Trophoblast cell (in vitro differentiated cells and primary cell): ENCODE data around the gene RAB11A.

Experiments used
- DNase-seq, 2 donors: peaks; one replicate each; pipeline ENCODE4 v3.0.0-alpha.2; 2016
- H2AFZ ChIP-seq: 2 replicates; pipeline ENCODE4 v1.6.1; 2013; ENCODE audit warnings: low read length, moderate library complexity, mild to moderate bottlenecking; ENCODE audit not compliant: insufficient read depth, poor library complexity
- H2AK5ac ChIP-seq: 2 replicates; pipeline ENCODE4 v1.6.1; 2013; ENCODE audit warnings: mild to moderate bottlenecking, low read length
- H2BK120ac ChIP-seq: 2 replicates; pipeline ENCODE4 v1.6.1; 2013; ENCODE audit warnings: low read length, mild to moderate bottlenecking, moderate library complexity; ENCODE audit not compliant: insufficient read depth, poor library complexity
- H2BK12ac ChIP-seq: 2 replicates; pipeline ENCODE4 v1.6.1; 2013; ENCODE audit warnings: mild to moderate bottlenecking, low read length, moderate library complexity
- H2BK5ac ChIP-seq: 2 replicates; pipeline ENCODE4 v1.6.1; 2013; ENCODE audit warnings: low read length, low read depth, moderate library complexity, mild to moderate bottlenecking; ENCODE audit not compliant: poor library complexity
- H3K14ac ChIP-seq: 2 replicates; pipeline ENCODE4 v1.6.1; 2013; ENCODE audit warnings: mild to moderate bottlenecking, low read length
- H3K18ac ChIP-seq: 2 replicates; pipeline ENCODE4 v1.6.1; 2013; ENCODE audit warnings: mild to moderate bottlenecking, low read length
- H3K23ac ChIP-seq: 2 replicates; pipeline ENCODE4 v1.6.1; 2013; ENCODE audit warnings: low read length
- H3K27ac ChIP-seq: 2 replicates; pipeline ENCODE4 v1.5.1; 2013; ENCODE audit warnings: low read depth, mild to moderate bottlenecking, inconsistent platforms, low read length, moderate library complexity
- H3K27me3 ChIP-seq: 2 replicates; pipeline ENCODE4 v1.6.1; 2013; ENCODE audit warnings: inconsistent platforms, mild to moderate bottlenecking, low read length, moderate library complexity; ENCODE audit not compliant: insufficient read depth
- H3K36me3 ChIP-seq, 2 experiments: 1 replicate in 1 of 2; 2 replicates in 1 of 2; pipeline ENCODE4 v1.6.1; 2013; ENCODE audit warnings: low read length in 2 of 2, mild to moderate bottlenecking in 2 of 2, moderate library complexity in 1 of 2; ENCODE audit not compliant: insufficient read depth in 2 of 2, control insufficient read depth in 1 of 2
- H3K4ac ChIP-seq: 2 replicates; pipeline ENCODE4 v1.6.1; 2013; ENCODE audit warnings: low read depth, mild to moderate bottlenecking, low read length, moderate library complexity
- H3K4me1 ChIP-seq, 2 experiments: 1 replicate in 1 of 2; 2 replicates in 1 of 2; pipeline ENCODE4 v1.6.1; 2013; ENCODE audit warnings: low read length in 2 of 2, mild to moderate bottlenecking in 2 of 2, moderate library complexity in 1 of 2; ENCODE audit not compliant: insufficient read depth in 2 of 2, control insufficient read depth in 1 of 2
- H3K4me2 ChIP-seq: 2 replicates; pipeline ENCODE4 v1.6.1; 2013; ENCODE audit warnings: inconsistent platforms, mild to moderate bottlenecking, low read length, moderate library complexity
- H3K4me3 ChIP-seq: 2 replicates; pipeline ENCODE4 v1.5.1; 2013; ENCODE audit warnings: mild to moderate bottlenecking, low read depth, low read length, inconsistent platforms
- H3K79me1 ChIP-seq: one replicate; pipeline ENCODE4 v1.6.1; 2013; ENCODE audit warnings: low read length
- H3K79me2 ChIP-seq: 2 replicates; pipeline ENCODE4 v1.6.1; 2013; ENCODE audit warnings: low read length, mild to moderate bottlenecking; ENCODE audit not compliant: control insufficient read depth, insufficient read depth, poor library complexity
- H3K9ac ChIP-seq: 2 replicates; pipeline ENCODE4 v1.6.1; 2013; ENCODE audit warnings: mild to moderate bottlenecking, low read length
- H3K9me3 ChIP-seq: 2 replicates; pipeline ENCODE4 v1.6.1; 2013; ENCODE audit warnings: low read depth, mild to moderate bottlenecking, control low read depth, inconsistent platforms, low read length; ENCODE audit not compliant: insufficient read depth
- H4K12ac ChIP-seq: 2 replicates; pipeline ENCODE4 v1.6.1; 2013; ENCODE audit warnings: low read depth, mild to moderate bottlenecking, low read length, moderate library complexity
- H4K8ac ChIP-seq: 2 replicates; pipeline ENCODE4 v1.6.1; 2013; ENCODE audit warnings: low read depth, mild to moderate bottlenecking, low read length, moderate library complexity
- H4K91ac ChIP-seq: one replicate; pipeline ENCODE4 v1.6.1; 2013; ENCODE audit warnings: low read depth, mild to moderate bottlenecking, low read length, moderate library complexity
- WGBS: extraction: QIAGEN DNeasy Blood & Tissue Kit; methylation state at CpG from one replicate; pipeline ENCODE4 v1.1.7; 2013; ENCODE audit warnings: missing lambda C conversion rate; ENCODE audit not compliant: insufficient read length, insufficient coverage; ENCODE audit errors: extremely low coverage; 5-methylcytosine and 5-hydroxymethylcytosine counted together

RAB11A gene

DNA sequence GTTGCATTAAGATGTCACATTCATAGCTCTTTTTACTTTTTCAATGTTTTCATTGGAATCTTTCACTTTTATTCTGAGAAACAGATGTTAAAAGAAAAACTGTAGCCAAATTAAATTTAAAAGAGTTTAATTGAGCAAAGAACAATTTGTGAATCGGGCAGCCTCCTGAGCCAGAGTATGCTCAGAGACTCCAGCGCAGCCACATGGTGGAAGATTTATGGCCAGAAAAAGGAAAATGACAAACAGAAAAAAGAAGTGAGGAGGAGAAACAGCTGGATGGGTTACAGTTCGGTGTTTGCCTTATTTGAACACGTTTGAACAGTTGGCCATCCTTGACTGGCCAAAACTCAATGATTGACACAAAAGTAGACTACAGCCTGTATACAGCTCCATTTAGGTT is 33.8 kb upstream of the RAB11A start:
- no peak overlapping the region for H4K8ac ChIP-seq
- no peak overlapping the region for H3K4me2 ChIP-seq
- no peaks in the 10 kb centered on the region for H3K4me1 ChIP-seq
- no peak overlapping the region for H4K91ac ChIP-seq
- H3K27me3 ChIP-seq = no peaks in the 10 kb centered on the region
- no peak overlapping the region for H2AK5ac ChIP-seq
- no peak overlapping the region for H3K23ac ChIP-seq
- no peak overlapping the region for H4K12ac ChIP-seq
- H2BK12ac ChIP-seq = no peak overlapping the region
- DNase-seq = no peak
- no peaks in the 10 kb centered on the region for H3K9me3 ChIP-seq
- no peak overlapping the region for H3K27ac ChIP-seq
- H2BK5ac ChIP-seq = no peak overlapping the region
- no peak overlapping the region for H3K18ac ChIP-seq
- H3K79me2 ChIP-seq = no peaks in the 10 kb centered on the region
- no CpG with 5 or more reads among the region's 4 CpGs for WGBS
- no peak overlapping the region for H2AFZ ChIP-seq
- H3K79me1 ChIP-seq = peaks cover 4% of the 10 kb centered on the region
- no peak overlapping the region for H3K4ac ChIP-seq
- H3K4me3 ChIP-seq = no peak overlapping the region
- H3K9ac ChIP-seq = no peak overlapping the region
- no peak overlapping the region for H2BK120ac ChIP-seq
- H3K14ac ChIP-seq = no peak overlapping the region
- no peaks in the 10 kb centered on the region for H3K36me3 ChIP-seq

DNA sequence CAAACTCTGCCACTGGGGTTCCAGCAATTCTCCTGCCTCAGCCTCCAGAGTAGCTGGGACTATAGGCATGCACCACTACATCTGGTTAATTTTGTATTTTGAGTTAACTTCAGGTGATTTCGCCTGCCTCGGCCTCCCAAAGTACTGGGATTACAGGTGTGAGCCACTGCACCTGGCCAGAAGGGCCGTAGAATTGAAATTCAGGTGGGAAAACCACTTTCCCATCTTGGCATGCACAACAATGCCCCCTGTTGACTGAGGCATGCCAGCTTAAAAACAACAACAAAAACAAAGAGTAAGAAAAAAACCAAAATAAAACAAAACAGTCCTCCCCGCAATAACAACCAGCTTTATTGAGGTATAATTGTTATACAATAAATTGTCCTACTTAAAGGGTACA is 32.6 kb upstream of the RAB11A start:
- Histone ChIP-seq H3K4me3 (no peak overlapping the region), H2AK5ac (no peak overlapping the region), H4K91ac (no peak overlapping the region), H3K9me3 (no peaks in the 10 kb centered on the region), H3K36me3 (no peaks in the 10 kb centered on the region), H2BK5ac (no peak overlapping the region), H3K14ac (no peak overlapping the region), H3K9ac (no peak overlapping the region), H3K23ac (no peak overlapping the region), H3K79me1 (peaks cover 4% of the 10 kb centered on the region), H3K4me2 (no peak overlapping the region), H2BK12ac (no peak overlapping the region), H4K12ac (no peak overlapping the region), H3K79me2 (no peaks in the 10 kb centered on the region), H2BK120ac (no peak overlapping the region), H3K27me3 (no peaks in the 10 kb centered on the region), H2AFZ (no peak overlapping the region), H3K18ac (no peak overlapping the region), H3K27ac (no peak overlapping the region), H3K4ac (no peak overlapping the region), H3K4me1 (no peaks in the 10 kb centered on the region), H4K8ac (no peak overlapping the region)
- WGBS = no CpG with 5 or more reads among the region's 4 CpGs
- no peak for DNase-seq

DNA sequence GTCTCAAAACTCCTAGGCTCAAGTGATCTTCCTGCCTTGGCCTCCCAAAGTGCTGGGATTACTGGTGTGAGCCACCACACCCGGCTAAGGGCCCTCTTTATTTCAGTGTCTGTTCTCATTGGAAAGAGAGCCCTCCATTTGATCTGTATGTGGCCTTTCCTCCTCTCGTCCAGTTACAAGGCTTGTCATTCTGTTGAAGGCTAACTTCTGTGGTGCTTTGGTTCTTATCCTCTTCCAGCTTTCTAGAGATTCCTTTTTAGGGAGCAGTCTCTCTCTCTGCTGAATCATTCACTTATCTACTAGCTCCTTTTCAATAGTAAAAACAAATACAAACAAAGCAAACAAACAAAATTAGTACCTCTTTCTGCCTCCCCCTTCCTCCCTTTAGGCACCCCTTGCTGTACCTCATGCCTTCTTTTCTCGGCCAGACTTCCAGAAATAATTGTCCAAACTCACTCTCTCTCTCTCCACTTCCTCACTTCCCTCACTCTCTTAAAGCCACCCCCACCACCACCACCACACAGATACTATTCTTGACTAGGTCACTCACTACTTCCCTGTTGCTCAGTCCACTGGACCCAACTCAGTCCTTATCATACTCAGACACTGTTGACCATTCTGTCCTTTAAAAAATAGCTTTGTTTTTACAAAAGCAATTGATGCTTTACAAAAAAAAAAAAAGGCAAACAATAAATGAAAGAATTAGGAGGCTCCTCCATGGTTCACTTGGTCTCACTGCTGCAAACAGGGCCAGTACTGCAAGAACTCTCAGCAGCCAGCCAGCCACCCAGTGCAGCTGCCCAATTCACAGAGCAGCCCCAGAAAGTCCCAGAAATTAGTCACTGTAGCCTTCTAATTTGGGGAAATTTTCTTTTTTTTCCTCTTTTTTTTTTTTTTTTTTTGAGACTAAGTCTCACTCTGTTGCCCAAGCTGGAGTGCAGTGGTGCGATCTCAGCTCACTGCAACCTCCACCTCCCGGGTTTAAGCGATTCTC is 31.7 kb upstream of the RAB11A start:
- Histone ChIP-seq H3K23ac (no peak overlapping the region), H2AK5ac (no peak overlapping the region), H3K36me3 (no peaks in the 10 kb centered on the region), H3K14ac (no peak overlapping the region), H3K9ac (no peak overlapping the region), H3K9me3 (no peaks in the 10 kb centered on the region), H4K12ac (no peak overlapping the region), H4K8ac (no peak overlapping the region), H4K91ac (no peak overlapping the region), H2AFZ (no peak overlapping the region), H3K79me1 (peaks cover 4% of the 10 kb centered on the region), H3K27ac (no peak overlapping the region), H3K27me3 (no peaks in the 10 kb centered on the region), H2BK12ac (no peak overlapping the region), H2BK120ac (no peak overlapping the region), H3K79me2 (no peaks in the 10 kb centered on the region), H3K4me3 (no peak overlapping the region), H3K4me1 (no peaks in the 10 kb centered on the region), H3K4me2 (no peak overlapping the region), H3K18ac (no peak overlapping the region), H3K4ac (no peak overlapping the region), H2BK5ac (no peak overlapping the region)
- DNase-seq = no peak
- WGBS = no CpG with 5 or more reads among the region's 6 CpGs

DNA sequence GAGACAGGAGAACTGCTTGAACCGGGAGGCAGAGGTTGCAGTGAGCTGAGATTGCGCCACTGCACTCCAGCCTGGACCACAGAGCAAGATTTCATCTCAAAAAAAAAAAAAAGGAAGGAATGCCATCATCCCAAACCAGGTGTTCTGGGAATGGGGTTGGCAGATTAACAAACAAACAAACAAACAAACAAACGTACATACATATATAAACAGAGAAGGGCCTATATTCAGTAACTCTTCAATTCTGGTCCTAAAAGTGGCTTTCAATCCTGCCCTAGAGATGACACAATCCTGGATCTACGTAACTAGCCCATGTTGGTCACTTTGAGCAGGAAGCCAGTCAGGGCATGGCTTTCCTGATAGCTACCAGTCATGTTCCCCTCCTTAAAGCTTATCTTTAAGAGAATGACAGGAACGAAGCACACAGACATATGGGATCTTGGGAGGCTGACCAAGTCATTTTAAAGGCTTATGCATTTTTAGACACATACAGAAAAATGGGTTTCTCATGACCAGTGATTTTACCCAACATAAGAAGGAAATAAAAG is 29.9 kb upstream of the RAB11A start:
- Histone ChIP-seq H3K79me2 (no peaks in the 10 kb centered on the region), H3K4ac (no peak overlapping the region), H2AFZ (no peak overlapping the region), H3K18ac (no peak overlapping the region), H4K91ac (no peak overlapping the region), H3K36me3 (no peaks in the 10 kb centered on the region), H3K14ac (no peak overlapping the region), H3K79me1 (no peaks in the 10 kb centered on the region), H4K8ac (no peak overlapping the region), H3K27ac (no peak overlapping the region), H3K4me1 (no peaks in the 10 kb centered on the region), H2BK120ac (no peak overlapping the region), H3K4me2 (no peak overlapping the region), H3K23ac (no peak overlapping the region), H3K9me3 (no peaks in the 10 kb centered on the region), H4K12ac (no peak overlapping the region), H2AK5ac (no peak overlapping the region), H3K27me3 (no peaks in the 10 kb centered on the region), H3K9ac (no peak overlapping the region), H2BK5ac (no peak overlapping the region), H2BK12ac (no peak overlapping the region), H3K4me3 (no peak overlapping the region)
- WGBS = no CpG with 5 or more reads among the region's 5 CpGs
- peak; percentile 69 to 89 for DNase-seq
